WTC11 (cell line): ENCODE results near the gene NAPB. TPM values are rescaled to one million over a fixed set of nuclear protein-coding genes. Genes with fewer than 3 reads are reported as not detected.

Source experiments
- ATAC-seq: fragments of 200-7000 bp; cut with Tn5 transposase; 2 replicates; pipeline ENCODE4 v1.10.0; 2021; ENCODE audit warnings: mild to moderate bottlenecking, moderate library complexity
- CTCF ChIA-PET: fragments of 300-600 bp; sonication (Branson Sonifier 250); formaldehyde crosslinking; loops from one replicate; lab custom pipeline; 2021; ENCODE audit warnings: antibody characterized with exemption; lab: Charles Lee
- POLR2A ChIA-PET: fragments of 350-600 bp; sonication (Branson Sonifier 250); formaldehyde crosslinking; loops from one replicate; lab custom pipeline; 2021; ENCODE audit warnings: antibody characterized with exemption; lab: Charles Lee
- DNase-seq: peaks from one replicate; pipeline ENCODE4 v3.0.0; 2021; ENCODE audit warnings: low spot score
- H3K27ac Mint-ChIP-seq: 2 replicates; pipeline ENCODE4 v1.8.0; 2021; ENCODE audit warnings: mixed read lengths
- H3K27me3 Mint-ChIP-seq: 2 replicates; pipeline ENCODE4 v1.8.0; 2021; ENCODE audit warnings: low read depth, mild to moderate bottlenecking, moderate library complexity, mixed read lengths
- H3K36me3 Mint-ChIP-seq: 2 replicates; pipeline ENCODE4 v1.8.0; 2021; ENCODE audit warnings: mixed read lengths
- H3K4me1 Mint-ChIP-seq: 2 replicates; pipeline ENCODE4 v1.8.0; 2022; ENCODE audit warnings: mixed read lengths
- H3K4me3 Mint-ChIP-seq: 2 replicates; pipeline ENCODE4 v1.8.0; 2021; ENCODE audit warnings: mild to moderate bottlenecking, moderate library complexity, mixed read lengths
- H3K9me3 Mint-ChIP-seq: 2 replicates; pipeline ENCODE4 v1.8.0; 2021; ENCODE audit warnings: mixed read lengths
- AFF4 ChIP-seq: sonication (generic); formaldehyde crosslinking; IDR thresholded peaks from 2 replicates; pipeline ENCODE4 v1.8.1; 2023; ENCODE audit warnings: mild to moderate bottlenecking, missing genetic modification reagents, borderline replicate concordance
- CBFB ChIP-seq: sonication (generic); formaldehyde crosslinking; IDR thresholded peaks from 2 replicates; pipeline ENCODE4 v1.8.1; 2022; ENCODE audit warnings: mild to moderate bottlenecking, low read depth, missing genetic modification reagents
- CTCF ChIP-seq: fragments of 200-600 bp; IDR thresholded peaks from 2 replicates; pipeline ENCODE4 v1.8.0; 2022; ENCODE audit warnings: antibody characterized with exemption
- EMX1 ChIP-seq: fragments of 250-450 bp; sonication (Bioruptor Pico); IDR thresholded peaks from 2 replicates; pipeline ENCODE4 v1.8.0; 2021; ENCODE audit warnings: mild to moderate bottlenecking
- ESRRA ChIP-seq: sonication (generic); formaldehyde crosslinking; IDR thresholded peaks from 2 replicates; pipeline ENCODE4 v1.8.1; 2022; ENCODE audit warnings: mild to moderate bottlenecking, missing genetic modification reagents, borderline replicate concordance
- IRF2 ChIP-seq: sonication (generic); formaldehyde crosslinking; IDR thresholded peaks from 2 replicates; pipeline ENCODE4 v1.8.0; 2022; ENCODE audit warnings: low read depth, missing genetic modification reagents, borderline replicate concordance
- NFATC4 ChIP-seq: fragments of 250-450 bp; sonication (Bioruptor Pico); IDR thresholded peaks from 2 replicates; pipeline ENCODE4 v1.9.0; 2021; ENCODE audit warnings: mild to moderate bottlenecking
- PREB ChIP-seq: sonication (generic); formaldehyde crosslinking; IDR thresholded peaks from 2 replicates; pipeline ENCODE4 v1.8.1; 2022; ENCODE audit warnings: mild to moderate bottlenecking, missing genetic modification reagents, moderate library complexity, borderline replicate concordance
- SOX15 ChIP-seq: fragments of 250-450 bp; sonication (Bioruptor Pico); IDR thresholded peaks from 2 replicates; pipeline ENCODE4 v1.9.0; 2021; ENCODE audit warnings: mild to moderate bottlenecking
- SP1 ChIP-seq: sonication (generic); formaldehyde crosslinking; conservative IDR thresholded peaks from 2 replicates; pipeline ENCODE4 v1.8.1; 2022; ENCODE audit warnings: missing genetic modification reagents
- TCF7 ChIP-seq: sonication (generic); formaldehyde crosslinking; IDR thresholded peaks from 2 replicates; pipeline ENCODE4 v1.8.0; 2022; ENCODE audit warnings: mild to moderate bottlenecking, low read depth, missing genetic modification reagents, moderate library complexity
- TP53 ChIP-seq: sonication (generic); formaldehyde crosslinking; IDR thresholded peaks from 2 replicates; pipeline ENCODE4 v1.8.1; 2023; ENCODE audit warnings: mild to moderate bottlenecking, missing genetic modification reagents
- USF2 ChIP-seq: sonication (generic); formaldehyde crosslinking; IDR thresholded peaks from 2 replicates; pipeline ENCODE4 v1.8.1; 2023; ENCODE audit warnings: mild to moderate bottlenecking, missing genetic modification reagents, moderate library complexity
- ZNF138 ChIP-seq: sonication (generic); formaldehyde crosslinking; conservative IDR thresholded peaks from 2 replicates; pipeline ENCODE4 v1.8.1; 2022; ENCODE audit warnings: mild to moderate bottlenecking, moderate library complexity, missing genetic modification reagents
- ZNF232 ChIP-seq: sonication (generic); formaldehyde crosslinking; IDR thresholded peaks from 2 replicates; pipeline ENCODE4 v1.8.0; 2022; ENCODE audit warnings: mild to moderate bottlenecking, missing genetic modification reagents
- ZNF263 ChIP-seq: sonication (generic); formaldehyde crosslinking; IDR thresholded peaks from 2 replicates; pipeline ENCODE4 v1.8.1; 2022; ENCODE audit warnings: low read depth, mild to moderate bottlenecking, moderate library complexity, missing genetic modification reagents
- ZNF396 ChIP-seq: fragments of 250-450 bp; sonication (Bioruptor Pico); IDR thresholded peaks from 2 replicates; pipeline ENCODE4 v1.8.0; 2021; ENCODE audit warnings: mild to moderate bottlenecking, moderate library complexity, borderline replicate concordance
- ZNF671 ChIP-seq: fragments of 250-450 bp; sonication (Bioruptor Pico); IDR thresholded peaks from 2 replicates; pipeline ENCODE4 v1.8.0; 2021; ENCODE audit warnings: mild to moderate bottlenecking
- ZSCAN18 ChIP-seq: fragments of 250-450 bp; sonication (Bioruptor Pico); IDR thresholded peaks from 2 replicates; pipeline ENCODE4 v2.1.2; 2022; ENCODE audit warnings: mild to moderate bottlenecking, moderate library complexity
- total RNA-seq: library from RNA; stranded (reverse); gene quantifications from 3 replicates; pipeline ENCODE4 v1.2.3, GENCODE V29; 2021

The NAPB gene
- total RNA-seq, 1 experiment from 2014 or later: 12.9 TPM

- H3K4me1 Mint-ChIP-seq: peaks cover 11% of the 10 kb centered on the region
- no peak overlapping the region for H3K27ac Mint-ChIP-seq
- POLR2A ChIA-PET: no interaction called here
- H3K27me3 Mint-ChIP-seq: peaks cover 10% of the 10 kb centered on the region
- CTCF ChIA-PET: no interaction called here
- H3K4me3 Mint-ChIP-seq: no peak overlapping the region
- TF ChIP-seq ZNF263 (CRISPR knock-in tag) (no peak), IRF2 (CRISPR knock-in tag) (no peak), EMX1 (CRISPR knock-in tag) (no peak), CBFB (CRISPR knock-in tag) (no peak), AFF4 (no peak), ZNF138 (CRISPR knock-in tag) (no peak), SP1 (no peak), NFATC4 (CRISPR knock-in tag) (no peak), USF2 (CRISPR knock-in tag) (no peak), SOX15 (CRISPR knock-in tag) (no peak), ZNF232 (CRISPR knock-in tag) (no peak), ZNF396 (no peak), TCF7 (CRISPR knock-in tag) (no peak), ESRRA (CRISPR knock-in tag) (no peak), ZNF671 (no peak)
- DNase-seq: no peak
- no peak for ATAC-seq
- no peaks in the 10 kb centered on the region for H3K36me3 Mint-ChIP-seq
- no peaks in the 10 kb centered on the region for H3K9me3 Mint-ChIP-seq
Measured at GRCh38 chr20:23449421-23449820, 28.1 kb upstream of the NAPB start.

- Mint-ChIP-seq H3K36me3 (no peaks in the 10 kb centered on the region), H3K27ac (no peak overlapping the region), H3K9me3 (no peaks in the 10 kb centered on the region), H3K4me1 (peaks cover 11% of the 10 kb centered on the region), H3K4me3 (no peak overlapping the region), H3K27me3 (peaks cover 10% of the 10 kb centered on the region)
- ChIA-PET CTCF (no interaction called here), POLR2A (no interaction called here)
- ATAC-seq: no peak
- TF ChIP-seq TP53 (CRISPR knock-in tag) (no peak), NFATC4 (CRISPR knock-in tag) (no peak), EMX1 (CRISPR knock-in tag) (no peak), PREB (no peak)
- no peak for DNase-seq
Measured at GRCh38 chr20:23448167-23448566, 26.9 kb upstream of the NAPB start.

GRCh38 chr20:23446505-23446904 is 25.2 kb upstream of the NAPB start:
- 0 out of 2 replicates have a peak, but pooled peaks cover 8% of the 10 kb centered on the region for H3K4me1 Mint-ChIP-seq
- DNase-seq (peak; percentile 85), ATAC-seq (peak; percentile 74)
- CTCF ChIA-PET: interaction anchor here (0.7 to 3.3 kb wide), 19 partner anchors 8 to 241 kb away, joined by 3 to 21 read pairs (median 4); partner anchors contain the start of gene NAPB
- H3K27me3 Mint-ChIP-seq: peaks cover 6% of the 10 kb centered on the region; the same call in 1 of the 2 replicates
- no peak for TF ChIP-seq ZSCAN18 (CRISPR knock-in tag)
- TF ChIP-seq CTCF: peak; percentile 60; the same call in 1 of the 2 replicates
- no peak overlapping the region for H3K27ac Mint-ChIP-seq
- POLR2A ChIA-PET: no interaction called here
- H3K4me3 Mint-ChIP-seq: no peak overlapping the region
- H3K36me3 Mint-ChIP-seq: no peaks in the 10 kb centered on the region
- no peaks in the 10 kb centered on the region for H3K9me3 Mint-ChIP-seq
